SK-N-SH (cell line): ENCODE measurements around the gene PCGF3. TPM values are rescaled to one million over a fixed set of nuclear protein-coding genes. Genes with fewer than 3 reads are reported as not detected.

Experiments used
- CTCF ChIA-PET: fragments of 300-600, 350-600 bp; formaldehyde crosslinking; extraction: SDS; loops from one replicate; lab custom pipeline; 2021; lab: Yijun Ruan, JAX
- POLR2A ChIA-PET: fragments of 350-600 bp; sonication (Branson Sonifier 250); formaldehyde crosslinking; extraction: SDS; loops from one replicate; lab custom pipeline; 2020; ENCODE audit warnings: antibody characterized with exemption, inconsistent platforms; lab: Yijun Ruan, JAX
- DNase-seq: peaks from one replicate; pipeline ENCODE4 v3.0.0; 2012
- H2AFZ ChIP-seq: fragments of 200-600 bp; sonication (generic); 2 replicates; pipeline ENCODE4 v1.8.1; 2016; ENCODE audit warnings: antibody characterized with exemption, mild to moderate bottlenecking, low read depth
- H3F3A ChIP-seq: fragments of 200-600 bp; sonication (generic); replicated peaks from 2 replicates; pipeline ENCODE3; 2016; ENCODE audit warnings: antibody characterized with exemption, mild to moderate bottlenecking; ENCODE audit not compliant: insufficient read depth
- H3K27ac ChIP-seq, 2 experiments: fragments of 200-500 bp in 1 of 2; fragments of 200-600 bp in 1 of 2; sonication (Bioruptor generic) in 1 of 2; sonication (generic), shearing (Covaris generic) in 1 of 2; 2 replicates each; pipeline versions ENCODE4 v1.5.1 to v1.6.1; 2014 to 2016; ENCODE audit warnings: low read depth in 2 of 2, inconsistent platforms in 1 of 2, low read length in 1 of 2, mild to moderate bottlenecking in 1 of 2, mixed read lengths in 1 of 2
- H3K27me3 ChIP-seq: fragments of 200-600 bp; sonication (generic), shearing (Covaris generic); 2 replicates; pipeline ENCODE4 v1.6.1; 2016; ENCODE audit warnings: mixed run types; ENCODE audit not compliant: insufficient read depth
- H3K36me3 ChIP-seq, 2 experiments: fragments of 200-500 bp in 1 of 2; fragments of 200-600 bp in 1 of 2; sonication (Bioruptor generic) in 1 of 2; sonication (generic) in 1 of 2; replicated peaks in 1 of 2; 2 replicates each; pipeline versions ENCODE3 to v1.5.1; 2014 to 2016; ENCODE audit warnings: low read length in 1 of 2, mild to moderate bottlenecking in 1 of 2; ENCODE audit not compliant: insufficient read depth in 2 of 2, control insufficient read depth in 1 of 2
- H3K4me1 ChIP-seq, 2 experiments: fragments of 200-500 bp in 1 of 2; fragments of 200-600 bp in 1 of 2; sonication (Bioruptor generic) in 1 of 2; sonication (generic), shearing (Covaris generic) in 1 of 2; 2 replicates each; pipeline versions ENCODE4 v1.5.1 to v1.6.1; 2014 to 2016; ENCODE audit warnings: low read depth in 1 of 2, low read length in 1 of 2, mixed run types in 1 of 2; ENCODE audit not compliant: insufficient read depth in 2 of 2, control insufficient read depth in 1 of 2
- H3K4me2 ChIP-seq: fragments of 200-600 bp; sonication (generic), shearing (Covaris generic); 2 replicates; pipeline ENCODE4 v1.6.1; 2017; ENCODE audit warnings: mixed run types
- H3K4me3 ChIP-seq, 2 experiments: fragments of 200-500 bp in 1 of 2; fragments of 200-600 bp in 1 of 2; sonication (Bioruptor generic) in 1 of 2; sonication (generic), shearing (Covaris generic) in 1 of 2; 2 replicates each; pipeline versions ENCODE4 v1.5.1 to v1.8.1; 2014 to 2016; ENCODE audit warnings: low read depth in 2 of 2, inconsistent platforms in 1 of 2, low read length in 1 of 2, mild to moderate bottlenecking in 1 of 2, mixed read lengths in 1 of 2, moderate library complexity in 1 of 2
- H3K79me2 ChIP-seq: fragments of 200-600 bp; sonication (generic); 2 replicates; pipeline ENCODE4 v1.8.1; 2017; ENCODE audit warnings: mild to moderate bottlenecking; ENCODE audit not compliant: insufficient read depth
- H3K9ac ChIP-seq: fragments of 200-600 bp; sonication (generic); 2 replicates; pipeline ENCODE4 v1.6.1; 2017; ENCODE audit warnings: mixed run types
- H3K9me2 ChIP-seq: fragments of 200-600 bp; sonication (generic); 2 replicates; pipeline ENCODE4 v1.6.1; 2017; ENCODE audit warnings: mixed run types
- H3K9me3 ChIP-seq: fragments of 200-600 bp; sonication (generic); 2 replicates; pipeline ENCODE4 v1.6.1; 2017; ENCODE audit warnings: mixed run types, mild to moderate bottlenecking, moderate library complexity
- H4K20me1 ChIP-seq: fragments of 200-600 bp; sonication (generic); 2 replicates; pipeline ENCODE4 v1.6.1; 2017; ENCODE audit warnings: mild to moderate bottlenecking, mixed run types; ENCODE audit not compliant: insufficient read depth
- FOXJ3 ChIP-seq: sonication (generic); formaldehyde crosslinking; IDR thresholded peaks from 2 replicates; pipeline ENCODE4 v1.5.1; 2020; ENCODE audit warnings: mild to moderate bottlenecking, missing genetic modification reagents
- JUND ChIP-seq: IDR thresholded peaks from 2 replicates; pipeline ENCODE4 v1.4.0; 2012
- MAX ChIP-seq: IDR thresholded peaks from 2 replicates; pipeline ENCODE4 v1.4.0; 2012; ENCODE audit warnings: low read depth
- NRF1 ChIP-seq: IDR thresholded peaks from 2 replicates; pipeline ENCODE4 v1.6.1; 2012; ENCODE audit warnings: low read depth, mild to moderate bottlenecking, low read length
- PBX3 ChIP-seq: IDR thresholded peaks from 2 replicates; pipeline ENCODE4; 2012
- RAD21 ChIP-seq: IDR thresholded peaks from 2 replicates; pipeline ENCODE4 v1.6.1; 2012; ENCODE audit warnings: mild to moderate bottlenecking, low read length
- REST ChIP-seq: IDR thresholded peaks from 2 replicates; pipeline ENCODE4 v1.6.1; 2012; ENCODE audit warnings: mild to moderate bottlenecking, low read depth, low read length, moderate library complexity
- SIN3A ChIP-seq: IDR thresholded peaks from 2 replicates; pipeline ENCODE4 v1.6.1; 2012; ENCODE audit warnings: low read depth, mild to moderate bottlenecking, low read length, moderate library complexity, borderline replicate concordance
- TAF1 ChIP-seq: IDR thresholded peaks from 2 replicates; pipeline ENCODE4 v1.6.1; 2012; ENCODE audit warnings: low read depth, mild to moderate bottlenecking, low read length, moderate library complexity, borderline replicate concordance
- TCF12 ChIP-seq: IDR thresholded peaks from 2 replicates; pipeline ENCODE4 v1.4.0; 2012
- USF1 ChIP-seq: IDR thresholded peaks from 2 replicates; pipeline ENCODE4 v1.4.0; 2012; ENCODE audit warnings: low read depth, borderline replicate concordance
- USF2 ChIP-seq: fragments of 150-350 bp; IDR thresholded peaks from 2 replicates; pipeline ENCODE4 v1.6.1; 2017; ENCODE audit warnings: antibody characterized with exemption, low read length, low read depth, borderline replicate concordance
- YY1 ChIP-seq: IDR thresholded peaks from 2 replicates; pipeline ENCODE4 v1.4.0; 2012; ENCODE audit warnings: low read depth, mild to moderate bottlenecking
- ZBTB33 ChIP-seq: IDR thresholded peaks from 2 replicates; pipeline ENCODE4 v1.4.0; 2012; ENCODE audit warnings: low read depth, borderline replicate concordance
- WGBS: methylation state at CpG from one replicate; pipeline ENCODE4 v1.1.6; 2017; ENCODE audit warnings: low lambda C conversion rate; 5-methylcytosine and 5-hydroxymethylcytosine counted together
- polyA plus RNA-seq, 3 experiments: library from polyadenylated mRNA; depleted of rRNA; stranded (reverse); fragments of >200 nt; gene quantifications; 2 replicates each; pipeline ENCODE4 v1.2.3, GENCODE V29; 2012

Gene PCGF3
- polyA plus RNA-seq, 1 of the 3 experiments (the other 2 are of a cell fraction): 44.8 TPM

GRCh38 chr4:675980-676870 lies 29.4 kb upstream of the PCGF3 start:
- H3K4me1 ChIP-seq: peaks cover 6 to 34% of the 10 kb centered on the region in 2 experiments; a peak in 1 of 4 replicates
- CTCF ChIA-PET: interaction anchor here (0.8 to 2.8 kb wide), 3 partner anchors 8 to 76 kb away, joined by 3 to 20 read pairs (median 3); no protein-coding TSS in a partner anchor
- H3K4me2 ChIP-seq: no peak overlapping the region
- H3K9ac ChIP-seq: no peak overlapping the region
- H3K79me2 ChIP-seq: peaks cover 28% of the 10 kb centered on the region
- 87% methylated on average over 6 of the region's 19 CpGs for WGBS
- POLR2A ChIA-PET: interaction anchor here (2.1 kb wide), 1 partner anchor 8 kb away, joined by 8 read pairs; no protein-coding TSS in a partner anchor
- H3K27ac ChIP-seq: no peak overlapping the region
- no peak for DNase-seq
- H3K9me2 ChIP-seq: no peaks in the 10 kb centered on the region
- H3K9me3 ChIP-seq: no peaks in the 10 kb centered on the region
- no peak overlapping the region for H2AFZ ChIP-seq
- TF ChIP-seq REST (no peak), FOXJ3 (CRISPR knock-in tag) (no peak)
- H4K20me1 ChIP-seq: no peaks in the 10 kb centered on the region
- no peaks in the 10 kb centered on the region for H3K27me3 ChIP-seq
- no peaks in the 10 kb centered on the region for H3F3A ChIP-seq
- H3K4me3 ChIP-seq: no peak overlapping the region
- H3K36me3 ChIP-seq: peaks cover 12 to 13% of the 10 kb centered on the region in 2 experiments

GRCh38 chr4:676871-677235 lies 28.8 kb upstream of the PCGF3 start:
- POLR2A ChIA-PET: no interaction called here

More at GRCh38 chr4:676871-677235, 28.8 kb upstream of the PCGF3 start:
- H4K20me1 ChIP-seq: no peaks in the 10 kb centered on the region
- H3K27me3 ChIP-seq: no peaks in the 10 kb centered on the region
- H3K79me2 ChIP-seq: peaks cover 28% of the 10 kb centered on the region
- no peak for DNase-seq
- no peak overlapping the region for H3K4me2 ChIP-seq
- no peak overlapping the region for H3K27ac ChIP-seq
- H3K4me3 ChIP-seq: no peak overlapping the region
- H2AFZ ChIP-seq: no peak overlapping the region
- TF ChIP-seq TAF1 (no peak), SIN3A (no peak), YY1 (no peak), MAX (no peak), USF1 (no peak), ZBTB33 (no peak), NRF1 (no peak), TCF12 (no peak), USF2 (no peak), PBX3 (no peak), RAD21 (no peak), JUND (no peak)
- CTCF ChIA-PET: no interaction called here
- no peaks in the 10 kb centered on the region for H3K9me3 ChIP-seq
- no peak overlapping the region for H3K9ac ChIP-seq
- peaks cover 6 to 12% of the 10 kb centered on the region in 2 experiments for H3K36me3 ChIP-seq
- no peaks in the 10 kb centered on the region for H3F3A ChIP-seq
- H3K9me2 ChIP-seq: no peaks in the 10 kb centered on the region
- WGBS: 100% methylated on average over 2 of the region's 8 CpGs
- H3K4me1 ChIP-seq: peaks cover 6 to 34% of the 10 kb centered on the region in 2 experiments; a peak in 1 of 4 replicates
